ENCODE data around the gene DENND5B. TPM values are rescaled to one million over a fixed set of nuclear protein-coding genes. Genes with fewer than 3 reads are reported as not detected.

The DENND5B gene
- total and polyA plus RNA-seq, 2 donors: 2.3 to 2.9 TPM

- no peaks in the 10 kb centered on the region for H3K9me3 ChIP-seq (ENCODE audit: control insufficient read depth in 2 of 2, insufficient read depth in 1 of 2, low read length in 1 of 2)
- no peak overlapping the region for H3K27ac ChIP-seq (ENCODE audit: low read depth in 1 of 2, low read length in 1 of 2)
- no peaks in the 10 kb centered on the region for H3K27me3 ChIP-seq (ENCODE audit: control insufficient read depth in 2 of 2, insufficient read depth in 1 of 2, low read length in 1 of 2)
- no peaks in the 10 kb centered on the region for H3K36me3 ChIP-seq (ENCODE audit: control insufficient read depth in 2 of 2, insufficient read depth in 2 of 2, low read length in 1 of 2)
- H3K4me3 ChIP-seq (ENCODE audit: low read length in 2 of 2): no peak overlapping the region
- over 99% methylated on average over 2 of the region's 2 CpGs for WGBS
- no peak for DNase-seq (ENCODE audit: low read depth in 6 of 9, low spot score in 9 of 9)
- no peaks in the 10 kb centered on the region for H3K4me1 ChIP-seq (ENCODE audit: control insufficient read depth in 2 of 2, insufficient read depth in 2 of 2, low read length in 2 of 2)
Measured at GRCh38 chr12:31523306-31523705, 67.6 kb downstream of the DENND5B start.

GRCh38 chr12:31522607-31523006 is 68.3 kb downstream of the DENND5B start:
- no peaks in the 10 kb centered on the region for H3K36me3 ChIP-seq (ENCODE audit: control insufficient read depth in 2 of 2, insufficient read depth in 2 of 2, low read length in 1 of 2)
- WGBS: 80% methylated on average over 7 of the region's 7 CpGs
- no peaks in the 10 kb centered on the region for H3K27me3 ChIP-seq (ENCODE audit: control insufficient read depth in 2 of 2, insufficient read depth in 1 of 2, low read length in 1 of 2)

GRCh38 chr12:31521964-31522363 is 69.0 kb downstream of the DENND5B start:
- DNase-seq (ENCODE audit: low read depth in 6 of 9, low spot score in 9 of 9): no peak
- Histone ChIP-seq H3K9me3 (ENCODE audit: control insufficient read depth in 2 of 2, insufficient read depth in 1 of 2, low read length in 1 of 2) (no peaks in the 10 kb centered on the region), H3K4me3 (ENCODE audit: low read length in 2 of 2) (no peak overlapping the region), H3K4me1 (ENCODE audit: control insufficient read depth in 2 of 2, insufficient read depth in 2 of 2, low read length in 2 of 2) (no peaks in the 10 kb centered on the region), H3K36me3 (ENCODE audit: control insufficient read depth in 2 of 2, insufficient read depth in 2 of 2, low read length in 1 of 2) (no peaks in the 10 kb centered on the region), H3K27ac (ENCODE audit: low read depth in 1 of 2, low read length in 1 of 2) (no peak overlapping the region), H3K27me3 (ENCODE audit: control insufficient read depth in 2 of 2, insufficient read depth in 1 of 2, low read length in 1 of 2) (no peaks in the 10 kb centered on the region)
- 75% methylated on average over 1 of the region's 1 CpG for WGBS

More at GRCh38 chr12:31522607-31523006, 68.3 kb downstream of the DENND5B start:
- H3K4me3 ChIP-seq (ENCODE audit: low read length in 2 of 2): no peak overlapping the region
- no peaks in the 10 kb centered on the region for H3K9me3 ChIP-seq (ENCODE audit: control insufficient read depth in 2 of 2, insufficient read depth in 1 of 2, low read length in 1 of 2)
- no peaks in the 10 kb centered on the region for H3K4me1 ChIP-seq (ENCODE audit: control insufficient read depth in 2 of 2, insufficient read depth in 2 of 2, low read length in 2 of 2)
- DNase-seq (ENCODE audit: low read depth in 6 of 9, low spot score in 9 of 9): no peak
- no peak overlapping the region for H3K27ac ChIP-seq (ENCODE audit: low read depth in 1 of 2, low read length in 1 of 2)

- Histone ChIP-seq H3K27ac (ENCODE audit: low read depth in 1 of 2, low read length in 1 of 2) (no peak overlapping the region), H3K36me3 (ENCODE audit: control insufficient read depth in 2 of 2, insufficient read depth in 2 of 2, low read length in 1 of 2) (no peaks in the 10 kb centered on the region), H3K27me3 (ENCODE audit: control insufficient read depth in 2 of 2, insufficient read depth in 1 of 2, low read length in 1 of 2) (no peaks in the 10 kb centered on the region), H3K4me1 (ENCODE audit: control insufficient read depth in 2 of 2, insufficient read depth in 2 of 2, low read length in 2 of 2) (no peaks in the 10 kb centered on the region), H3K9me3 (ENCODE audit: control insufficient read depth in 2 of 2, insufficient read depth in 1 of 2, low read length in 1 of 2) (no peaks in the 10 kb centered on the region), H3K4me3 (ENCODE audit: low read length in 2 of 2) (no peak overlapping the region)
- DNase-seq (ENCODE audit: low read depth in 6 of 9, low spot score in 9 of 9): no peak
Measured at GRCh38 chr12:31519511-31519910, 71.4 kb downstream of the DENND5B start.

GRCh38 chr12:31518680-31519227 is 72.2 kb downstream of the DENND5B start:
- H3K27me3 ChIP-seq (ENCODE audit: control insufficient read depth in 2 of 2, insufficient read depth in 1 of 2, low read length in 1 of 2): no peaks in the 10 kb centered on the region
- H3K9me3 ChIP-seq (ENCODE audit: control insufficient read depth in 2 of 2, insufficient read depth in 1 of 2, low read length in 1 of 2): no peaks in the 10 kb centered on the region
- H3K4me1 ChIP-seq (ENCODE audit: control insufficient read depth in 2 of 2, insufficient read depth in 2 of 2, low read length in 2 of 2): no peaks in the 10 kb centered on the region
- 91% methylated on average over 4 of the region's 4 CpGs for WGBS
- no peaks in the 10 kb centered on the region for H3K36me3 ChIP-seq (ENCODE audit: control insufficient read depth in 2 of 2, insufficient read depth in 2 of 2, low read length in 1 of 2)
- H3K27ac ChIP-seq (ENCODE audit: low read depth in 1 of 2, low read length in 1 of 2): no peak overlapping the region
- no peak overlapping the region for H3K4me3 ChIP-seq (ENCODE audit: low read length in 2 of 2)
- DNase-seq (ENCODE audit: low read depth in 6 of 9, low spot score in 9 of 9): no peak

GRCh38 chr12:31517994-31518393 is 72.9 kb downstream of the DENND5B start:
- H3K27me3 ChIP-seq (ENCODE audit: control insufficient read depth in 2 of 2, insufficient read depth in 1 of 2, low read length in 1 of 2): no peaks in the 10 kb centered on the region
- no peaks in the 10 kb centered on the region for H3K4me1 ChIP-seq (ENCODE audit: control insufficient read depth in 2 of 2, insufficient read depth in 2 of 2, low read length in 2 of 2)
- no peak overlapping the region for H3K27ac ChIP-seq (ENCODE audit: low read depth in 1 of 2, low read length in 1 of 2)
- WGBS: 92% methylated on average over 1 of the region's 1 CpG
- DNase-seq (ENCODE audit: low read depth in 6 of 9, low spot score in 9 of 9): no peak
- no peaks in the 10 kb centered on the region for H3K36me3 ChIP-seq (ENCODE audit: control insufficient read depth in 2 of 2, insufficient read depth in 2 of 2, low read length in 1 of 2)
- H3K4me3 ChIP-seq (ENCODE audit: low read length in 2 of 2): no peak overlapping the region
- H3K9me3 ChIP-seq (ENCODE audit: control insufficient read depth in 2 of 2, insufficient read depth in 1 of 2, low read length in 1 of 2): no peaks in the 10 kb centered on the region

GRCh38 chr12:31516702-31517101 is 74.2 kb downstream of the DENND5B start:
- no peak overlapping the region for H3K4me3 ChIP-seq (ENCODE audit: low read length in 2 of 2)
- H3K4me1 ChIP-seq (ENCODE audit: control insufficient read depth in 2 of 2, insufficient read depth in 2 of 2, low read length in 2 of 2): no peaks in the 10 kb centered on the region
- WGBS: 68% methylated on average over 2 of the region's 2 CpGs
- H3K27me3 ChIP-seq (ENCODE audit: control insufficient read depth in 2 of 2, insufficient read depth in 1 of 2, low read length in 1 of 2): no peaks in the 10 kb centered on the region
- DNase-seq (ENCODE audit: low read depth in 6 of 9, low spot score in 9 of 9): no peak
- no peak overlapping the region for H3K27ac ChIP-seq (ENCODE audit: low read depth in 1 of 2, low read length in 1 of 2)
- H3K9me3 ChIP-seq (ENCODE audit: control insufficient read depth in 2 of 2, insufficient read depth in 1 of 2, low read length in 1 of 2): no peaks in the 10 kb centered on the region
- no peaks in the 10 kb centered on the region for H3K36me3 ChIP-seq (ENCODE audit: control insufficient read depth in 2 of 2, insufficient read depth in 2 of 2, low read length in 1 of 2)

GRCh38 chr12:31514912-31515311 is 76.0 kb downstream of the DENND5B start:
- Histone ChIP-seq H3K27ac (ENCODE audit: low read depth in 1 of 2, low read length in 1 of 2) (no peak overlapping the region), H3K4me1 (ENCODE audit: control insufficient read depth in 2 of 2, insufficient read depth in 2 of 2, low read length in 2 of 2) (no peaks in the 10 kb centered on the region), H3K9me3 (ENCODE audit: control insufficient read depth in 2 of 2, insufficient read depth in 1 of 2, low read length in 1 of 2) (no peaks in the 10 kb centered on the region), H3K27me3 (ENCODE audit: control insufficient read depth in 2 of 2, insufficient read depth in 1 of 2, low read length in 1 of 2) (no peaks in the 10 kb centered on the region), H3K36me3 (ENCODE audit: control insufficient read depth in 2 of 2, insufficient read depth in 2 of 2, low read length in 1 of 2) (no peaks in the 10 kb centered on the region), H3K4me3 (ENCODE audit: low read length in 2 of 2) (no peak overlapping the region)
- 96% methylated on average over 4 of the region's 4 CpGs for WGBS
- DNase-seq (ENCODE audit: low read depth in 6 of 9, low spot score in 9 of 9): no peak

GRCh38 chr12:31510034-31510433 is 80.9 kb downstream of the DENND5B start:
- no peaks in the 10 kb centered on the region for H3K9me3 ChIP-seq (ENCODE audit: control insufficient read depth in 2 of 2, insufficient read depth in 1 of 2, low read length in 1 of 2)
- no peaks in the 10 kb centered on the region for H3K4me1 ChIP-seq (ENCODE audit: control insufficient read depth in 2 of 2, insufficient read depth in 2 of 2, low read length in 2 of 2)
- no peaks in the 10 kb centered on the region for H3K27me3 ChIP-seq (ENCODE audit: control insufficient read depth in 2 of 2, insufficient read depth in 1 of 2, low read length in 1 of 2)
- no peak overlapping the region for H3K27ac ChIP-seq (ENCODE audit: low read depth in 1 of 2, low read length in 1 of 2)
- no peak for DNase-seq (ENCODE audit: low read depth in 6 of 9, low spot score in 9 of 9)
- H3K4me3 ChIP-seq (ENCODE audit: low read length in 2 of 2): no peak overlapping the region
- H3K36me3 ChIP-seq (ENCODE audit: control insufficient read depth in 2 of 2, insufficient read depth in 2 of 2, low read length in 1 of 2): no peaks in the 10 kb centered on the region
- whole genome bisulfite sequencing: 98% methylated on average over 4 of the region's 4 CpGs
